ENCODE results near the gene VPS51.

VPS51 gene

GRCh38 chr11:65107078-65107477 is 11.1 kb downstream of the VPS51 start:
- Histone ChIP-seq H3K9me3 (ENCODE audit: low read depth, low read length) (no peaks in the 10 kb centered on the region), H3K4me3 (no peak overlapping the region)

GRCh38 chr11:65107751-65108468 is 11.9 kb downstream of the VPS51 start:
- Histone ChIP-seq H3K4me3 (no peak overlapping the region), H3K9me3 (ENCODE audit: low read depth, low read length) (no peaks in the 10 kb centered on the region), H3K36me3 (ENCODE audit: insufficient read depth, low read length) (no peaks in the 10 kb centered on the region), H3K27ac (no peak overlapping the region), H3K9ac (ENCODE audit: insufficient read length) (no peak overlapping the region)
- no peak for DNase-seq (ENCODE audit: low read depth, low spot score)
- TF ChIP-seq EZH2 (IDR thresholded peaks at IDR 0.05): no peak
- no peak for TF ChIP-seq FOXP2 (optimal IDR thresholded peaks at IDR 0.05; ENCODE audit: control extremely low read depth, extremely low read length, insufficient read depth)
- no peak for TF ChIP-seq POLR2AphosphoS5 (IDR thresholded peaks at IDR 0.05; ENCODE audit: borderline replicate concordance, low read depth, low read length)

More at GRCh38 chr11:65107078-65107477, 11.1 kb downstream of the VPS51 start:
- no peaks in the 10 kb centered on the region for H3K36me3 ChIP-seq (ENCODE audit: insufficient read depth, low read length)
- H3K27ac ChIP-seq: no peak overlapping the region
- TF ChIP-seq POLR2AphosphoS5 (IDR thresholded peaks at IDR 0.05; ENCODE audit: borderline replicate concordance, low read depth, low read length): no peak
- no peak for TF ChIP-seq FOXP2 (optimal IDR thresholded peaks at IDR 0.05; ENCODE audit: control extremely low read depth, extremely low read length, insufficient read depth)
- no peak for TF ChIP-seq EZH2 (IDR thresholded peaks at IDR 0.05)
- H3K9ac ChIP-seq (ENCODE audit: insufficient read length): no peak overlapping the region
- DNase-seq (ENCODE audit: low read depth, low spot score): no peak

GRCh38 chr11:65108469-65109123 is 12.6 kb downstream of the VPS51 start:
- no peak for DNase-seq (ENCODE audit: low read depth, low spot score)

GRCh38 chr11:65109231-65110198 is 13.5 kb downstream of the VPS51 start:
- no peak for DNase-seq (ENCODE audit: low read depth, low spot score)
- Histone ChIP-seq H3K4me3 (no peak overlapping the region), H3K27ac (no peak overlapping the region), H3K9me3 (ENCODE audit: low read depth, low read length) (no peaks in the 10 kb centered on the region), H3K36me3 (ENCODE audit: insufficient read depth, low read length) (no peaks in the 10 kb centered on the region), H3K9ac (ENCODE audit: insufficient read length) (no peak overlapping the region)
- no peak for TF ChIP-seq POLR2AphosphoS5 (IDR thresholded peaks at IDR 0.05; ENCODE audit: borderline replicate concordance, low read depth, low read length)
- TF ChIP-seq FOXP2 (optimal IDR thresholded peaks at IDR 0.05; ENCODE audit: control extremely low read depth, extremely low read length, insufficient read depth): no peak
- TF ChIP-seq EZH2 (IDR thresholded peaks at IDR 0.05): no peak

More at GRCh38 chr11:65108469-65109123, 12.6 kb downstream of the VPS51 start:
- no peak overlapping the region for H3K9ac ChIP-seq (ENCODE audit: insufficient read length)
- H3K36me3 ChIP-seq (ENCODE audit: insufficient read depth, low read length): no peaks in the 10 kb centered on the region
- TF ChIP-seq FOXP2 (optimal IDR thresholded peaks at IDR 0.05; ENCODE audit: control extremely low read depth, extremely low read length, insufficient read depth) (no peak), POLR2AphosphoS5 (IDR thresholded peaks at IDR 0.05; ENCODE audit: borderline replicate concordance, low read depth, low read length) (no peak), EZH2 (IDR thresholded peaks at IDR 0.05) (no peak)
- no peak overlapping the region for H3K27ac ChIP-seq
- no peak overlapping the region for H3K4me3 ChIP-seq
- H3K9me3 ChIP-seq (ENCODE audit: low read depth, low read length): no peaks in the 10 kb centered on the region

GRCh38 chr11:65110354-65110861 is 14.4 kb downstream of the VPS51 start:
- Histone ChIP-seq H3K4me3 (peak overlapping the region; percentile 37; the same call in 1 of the 2 replicates), H3K27ac (no peak overlapping the region), H3K9ac (ENCODE audit: insufficient read length) (no peak overlapping the region), H3K9me3 (ENCODE audit: low read depth, low read length) (no peaks in the 10 kb centered on the region), H3K36me3 (ENCODE audit: insufficient read depth, low read length) (no peaks in the 10 kb centered on the region)
- peak; percentile 58 for DNase-seq (ENCODE audit: low read depth, low spot score)
- TF ChIP-seq FOXP2 (optimal IDR thresholded peaks at IDR 0.05; ENCODE audit: control extremely low read depth, extremely low read length, insufficient read depth) (no peak), EZH2 (IDR thresholded peaks at IDR 0.05) (no peak), POLR2AphosphoS5 (IDR thresholded peaks at IDR 0.05; ENCODE audit: borderline replicate concordance, low read depth, low read length) (peak; percentile 37; the same call in 1 of the 2 replicates)

GRCh38 chr11:65111159-65111743 is 15.2 kb downstream of the VPS51 start:
- TF ChIP-seq FOXP2 (optimal IDR thresholded peaks at IDR 0.05; ENCODE audit: control extremely low read depth, extremely low read length, insufficient read depth) (no peak), EZH2 (IDR thresholded peaks at IDR 0.05) (no peak), POLR2AphosphoS5 (IDR thresholded peaks at IDR 0.05; ENCODE audit: borderline replicate concordance, low read depth, low read length) (no peak)
- no peak overlapping the region for H3K27ac ChIP-seq
- no peak for DNase-seq (ENCODE audit: low read depth, low spot score)
- no peaks in the 10 kb centered on the region for H3K36me3 ChIP-seq (ENCODE audit: insufficient read depth, low read length)
- no peak overlapping the region for H3K9ac ChIP-seq (ENCODE audit: insufficient read length)
- H3K4me3 ChIP-seq: peak overlapping the region; percentile 98
- no peaks in the 10 kb centered on the region for H3K9me3 ChIP-seq (ENCODE audit: low read depth, low read length)

GRCh38 chr11:65111744-65112545 is 15.9 kb downstream of the VPS51 start, which contains the start of gene TM7SF2:
Gene TM7SF2 (plus strand): TSS chr11:65111872. CDS start chr11:65112016, 144 bp downstream.
- Histone ChIP-seq H3K9me3 (ENCODE audit: low read depth, low read length) (no peaks in the 10 kb centered on the region), H3K4me3 (peak within 1 kb of the TSS; percentile 98), H3K27ac (0 out of 2 replicates have a peak within 1 kb of the TSS, but pooled peaks have one; percentile 6), H3K36me3 (ENCODE audit: insufficient read depth, low read length) (no peaks in the 10 kb centered on the region), H3K9ac (ENCODE audit: insufficient read length) (peak within 1 kb of the TSS; percentile 83)
- TF ChIP-seq POLR2AphosphoS5 (IDR thresholded peaks at IDR 0.05; ENCODE audit: borderline replicate concordance, low read depth, low read length) (peak; percentile 98), EZH2 (IDR thresholded peaks at IDR 0.05) (no peak)
- DNase-seq (ENCODE audit: low read depth, low spot score): no peak

Measured in SK-N-MC (cell line).